Activated T-cell treated with anti-CD3 and anti-CD28 coated beads, Interleukin-2, amount 50 U/mL, for 4 hours (primary cell): Measurements from ENCODE around the gene NUMB. TPM values are rescaled to one million over a fixed set of nuclear protein-coding genes. Genes with fewer than 3 reads are reported as not detected.

ENCODE experiments used
- ATAC-seq, 2 donors: fragments of 200-7000 bp; cut with Tn5 transposase; one replicate each; pipeline ENCODE4 v1.10.0; 2021
- DNase-seq: peaks from one replicate; pipeline ENCODE4 v3.0.0-alpha.2; 2020
- H3K27me3 Mint-ChIP-seq: one replicate; pipeline ENCODE4 v1.8.0; 2021; ENCODE audit warnings: low read depth, mixed read lengths
- H3K36me3 Mint-ChIP-seq: one replicate; pipeline ENCODE4 v1.8.0; 2022; ENCODE audit warnings: mixed read lengths; ENCODE audit not compliant: insufficient read depth
- H3K4me1 Mint-ChIP-seq: one replicate; pipeline ENCODE4 v1.8.0; 2021; ENCODE audit warnings: low read depth, mixed read lengths
- H3K4me3 Mint-ChIP-seq: one replicate; pipeline ENCODE4 v1.8.0; 2021; ENCODE audit warnings: mild to moderate bottlenecking, moderate library complexity, mixed read lengths
- H3K9me3 Mint-ChIP-seq: one replicate; pipeline ENCODE4 v1.8.0; 2021; ENCODE audit warnings: mixed read lengths
- total RNA-seq, 3 donors: library from RNA; stranded (reverse); gene quantifications; one replicate each; pipeline ENCODE4 v1.2.1, GENCODE V29; 2021

The NUMB gene
- 10 to 100 TPM; 32.6 to 42.8 (median 36.5) TPM for total RNA-seq

- peaks cover 36% of the 10 kb centered on the region for H3K4me1 Mint-ChIP-seq
- H3K27me3 Mint-ChIP-seq, result no peaks in the 10 kb centered on the region
- DNase-seq (peak; percentile 94), ATAC-seq (peak; percentile 96 to 98)
- no peaks in the 10 kb centered on the region for H3K9me3 Mint-ChIP-seq
- no peaks in the 10 kb centered on the region for H3K36me3 Mint-ChIP-seq
- H3K4me3 Mint-ChIP-seq, result peak within 1 kb of the TSS; percentile 98
These were observed at the start of gene NUMB for GRCh38 chr14:73458183-73458976. Gene NUMB, minus strand, starts transcription at chr14:73458546. Its CDS starts 102,795 bp downstream, at chr14:73355751.

DNA sequence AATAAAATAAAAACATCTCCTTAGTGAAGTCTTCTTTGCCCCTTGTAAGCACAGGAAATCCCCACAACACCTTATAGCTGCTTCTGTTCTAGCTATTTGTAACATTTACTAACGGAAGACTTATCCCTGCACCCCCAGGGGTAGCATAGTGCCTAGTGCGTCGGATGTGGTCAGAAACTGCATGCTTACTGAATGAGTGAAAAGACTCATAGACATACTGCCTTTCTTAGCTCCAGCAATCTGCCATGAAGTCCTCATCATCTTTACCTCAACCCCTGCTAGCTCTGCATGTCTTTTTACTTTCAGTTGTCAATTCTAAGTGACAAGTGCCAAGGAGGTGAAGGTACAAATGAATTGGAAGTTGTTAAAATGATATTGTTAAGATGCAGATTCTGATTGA, 45.3 kb upstream of the NUMB start:
- no peak overlapping the region for H3K4me3 Mint-ChIP-seq
- peaks cover 2% of the 10 kb centered on the region for H3K4me1 Mint-ChIP-seq
- no peaks in the 10 kb centered on the region for H3K9me3 Mint-ChIP-seq
- H3K36me3 Mint-ChIP-seq, result peaks cover 14% of the 10 kb centered on the region
- no peak for ATAC-seq
- DNase-seq, result no peak
- no peaks in the 10 kb centered on the region for H3K27me3 Mint-ChIP-seq

DNA sequence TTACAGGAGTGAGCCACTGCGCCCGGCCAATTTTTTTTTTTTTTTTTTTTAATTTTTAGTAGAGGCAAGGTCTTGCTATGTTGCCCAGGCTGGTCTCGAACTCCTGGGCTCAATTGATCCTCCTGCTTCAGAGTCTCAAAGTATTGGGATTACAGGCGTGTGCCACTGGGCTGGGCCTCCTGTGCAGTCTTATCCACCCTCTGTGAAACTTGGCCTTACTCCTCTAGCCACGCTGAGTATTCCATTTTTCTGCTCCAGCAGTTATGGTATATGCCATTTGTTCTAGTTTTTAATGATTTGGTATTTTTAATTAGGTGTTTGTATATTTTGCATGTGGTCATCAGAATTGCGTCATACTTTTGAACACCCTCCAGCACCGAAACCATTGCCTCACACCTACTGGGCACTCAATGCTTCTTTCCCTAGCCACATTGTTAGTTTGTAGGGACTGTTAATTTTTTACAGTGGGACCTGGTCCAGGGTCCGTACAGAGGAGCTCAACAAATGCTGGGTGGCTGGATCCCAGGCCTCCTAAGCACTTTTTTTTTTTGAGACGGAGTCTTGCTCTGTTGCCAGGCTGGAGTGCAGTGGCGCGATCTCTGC, 43.8 kb upstream of the NUMB start:
- H3K36me3 Mint-ChIP-seq, result peaks cover 14% of the 10 kb centered on the region
- H3K4me1 Mint-ChIP-seq, result peaks cover 2% of the 10 kb centered on the region
- no peak for DNase-seq
- no peaks in the 10 kb centered on the region for H3K9me3 Mint-ChIP-seq
- no peak overlapping the region for H3K4me3 Mint-ChIP-seq
- no peak for ATAC-seq
- H3K27me3 Mint-ChIP-seq, result no peaks in the 10 kb centered on the region

GRCh38 chr14:73500360-73500759, 42.0 kb upstream of the NUMB start:
- ATAC-seq (no peak), DNase-seq (no peak)
- Mint-ChIP-seq H3K4me3 (no peak overlapping the region), H3K36me3 (peaks cover 17% of the 10 kb centered on the region), H3K4me1 (peaks cover 11% of the 10 kb centered on the region), H3K9me3 (no peaks in the 10 kb centered on the region), H3K27me3 (no peaks in the 10 kb centered on the region)

GRCh38 chr14:73494593-73494992, 36.2 kb upstream of the NUMB start:
- peaks cover 23% of the 10 kb centered on the region for H3K36me3 Mint-ChIP-seq
- H3K27me3 Mint-ChIP-seq, result no peaks in the 10 kb centered on the region
- ATAC-seq, result no peak
- H3K9me3 Mint-ChIP-seq, result no peaks in the 10 kb centered on the region
- DNase-seq, result no peak
- no peak overlapping the region for H3K4me3 Mint-ChIP-seq
- H3K4me1 Mint-ChIP-seq, result peaks cover 43% of the 10 kb centered on the region

GRCh38 chr14:73492670-73493069, 34.3 kb upstream of the NUMB start:
- Mint-ChIP-seq H3K36me3 (peaks cover 18% of the 10 kb centered on the region), H3K27me3 (no peaks in the 10 kb centered on the region), H3K9me3 (no peaks in the 10 kb centered on the region), H3K4me1 (peaks cover 44% of the 10 kb centered on the region), H3K4me3 (peak overlapping the region; percentile 89)
- no peak for ATAC-seq
- no peak for DNase-seq

GRCh38 chr14:73492043-73492552, 33.8 kb upstream of the NUMB start:
- no peaks in the 10 kb centered on the region for H3K27me3 Mint-ChIP-seq
- ATAC-seq, result no peak
- no peaks in the 10 kb centered on the region for H3K9me3 Mint-ChIP-seq
- peaks cover 18% of the 10 kb centered on the region for H3K36me3 Mint-ChIP-seq
- peaks cover 44% of the 10 kb centered on the region for H3K4me1 Mint-ChIP-seq
- H3K4me3 Mint-ChIP-seq, result peak overlapping the region; percentile 89
- DNase-seq, result no peak

GRCh38 chr14:73491256-73492042, 33.1 kb upstream of the NUMB start:
- Mint-ChIP-seq H3K36me3 (peaks cover 18% of the 10 kb centered on the region), H3K9me3 (no peaks in the 10 kb centered on the region), H3K4me1 (peaks cover 44% of the 10 kb centered on the region), H3K4me3 (peak overlapping the region; percentile 89), H3K27me3 (no peaks in the 10 kb centered on the region)
- DNase-seq (peak; percentile 61), ATAC-seq (peak; percentile 88 to 89)

DNA sequence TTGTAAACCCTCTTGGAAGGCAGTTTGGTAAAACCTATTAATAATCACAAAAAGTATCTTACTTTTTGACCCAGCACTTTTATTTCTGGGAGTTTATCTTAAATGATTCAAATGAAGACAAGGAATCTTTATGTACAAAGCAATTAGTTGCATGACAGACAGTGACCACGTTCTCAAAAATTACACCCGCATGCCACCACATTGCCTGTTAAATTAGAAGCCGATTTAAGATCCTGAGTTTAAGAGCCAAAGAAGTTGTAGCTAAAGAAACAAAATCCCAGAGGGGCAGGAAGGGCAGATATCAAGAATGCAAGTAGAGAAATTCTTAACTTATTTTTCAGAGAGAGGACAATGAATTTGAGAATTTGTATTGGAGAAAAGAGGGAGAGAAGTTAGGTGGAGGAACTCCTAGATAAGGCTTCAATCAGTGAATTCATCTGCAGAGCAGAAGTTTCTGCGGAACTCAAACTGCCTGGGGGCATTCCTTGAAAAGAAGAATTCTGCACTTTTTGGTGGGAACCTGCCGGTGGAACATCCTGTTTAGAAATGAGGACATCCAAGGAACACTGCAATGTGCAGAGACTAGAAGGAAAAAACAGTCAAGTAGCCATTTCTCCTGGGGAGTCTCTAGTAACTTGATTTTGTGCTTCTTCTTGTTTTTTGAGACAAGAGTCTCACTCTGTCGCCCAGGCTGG, 31.3 kb upstream of the NUMB start:
- no peak for ATAC-seq
- Mint-ChIP-seq H3K4me1 (peaks cover 30% of the 10 kb centered on the region), H3K27me3 (no peaks in the 10 kb centered on the region), H3K36me3 (peaks cover 9% of the 10 kb centered on the region), H3K9me3 (no peaks in the 10 kb centered on the region), H3K4me3 (peak overlapping the region; percentile 61)
- no peak for DNase-seq

- Mint-ChIP-seq H3K27me3 (no peaks in the 10 kb centered on the region), H3K4me1 (no peaks in the 10 kb centered on the region), H3K4me3 (no peak overlapping the region), H3K9me3 (no peaks in the 10 kb centered on the region), H3K36me3 (no peaks in the 10 kb centered on the region)
- no peak for DNase-seq
- ATAC-seq, result no peak
These were observed 20.3 kb upstream of the NUMB start for GRCh38 chr14:73478684-73479083.

- ATAC-seq, result peak in 1 of 2 donors; percentile 62
- no peaks in the 10 kb centered on the region for H3K4me1 Mint-ChIP-seq
- no peaks in the 10 kb centered on the region for H3K9me3 Mint-ChIP-seq
- DNase-seq, result no peak
- H3K4me3 Mint-ChIP-seq, result no peak overlapping the region
- no peaks in the 10 kb centered on the region for H3K27me3 Mint-ChIP-seq
- no peaks in the 10 kb centered on the region for H3K36me3 Mint-ChIP-seq
These were observed 19.4 kb upstream of the NUMB start for GRCh38 chr14:73477618-73478266.

DNA sequence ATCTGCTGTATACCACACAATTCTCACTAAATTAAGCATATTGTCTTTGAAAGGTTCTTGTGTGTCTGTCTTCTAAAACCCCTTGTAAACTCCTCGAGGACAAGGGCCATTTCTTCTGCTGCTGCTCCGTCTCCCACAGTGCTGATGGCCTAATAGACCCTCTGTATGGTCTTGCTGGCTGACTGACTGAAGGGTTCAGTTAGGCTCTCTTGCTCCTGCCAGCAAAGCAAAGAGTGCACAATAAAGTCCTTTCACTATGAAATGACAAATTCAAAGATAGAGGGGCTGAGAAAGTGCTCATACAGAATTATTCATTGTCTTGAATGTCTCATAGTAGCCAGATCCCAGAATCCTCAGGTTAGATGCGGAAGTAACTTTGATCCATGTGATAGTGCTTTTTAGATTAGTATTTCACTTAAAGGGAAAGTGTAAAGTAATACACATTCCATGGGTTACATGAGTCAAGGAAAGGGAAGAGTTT, 18.1 kb upstream of the NUMB start:
- Mint-ChIP-seq H3K27me3 (no peaks in the 10 kb centered on the region), H3K9me3 (no peaks in the 10 kb centered on the region), H3K36me3 (no peaks in the 10 kb centered on the region), H3K4me3 (no peak overlapping the region), H3K4me1 (no peaks in the 10 kb centered on the region)
- DNase-seq (no peak), ATAC-seq (no peak)

GRCh38 chr14:73474952-73475351, 16.6 kb upstream of the NUMB start:
- no peaks in the 10 kb centered on the region for H3K4me1 Mint-ChIP-seq
- no peaks in the 10 kb centered on the region for H3K36me3 Mint-ChIP-seq
- no peaks in the 10 kb centered on the region for H3K9me3 Mint-ChIP-seq
- ATAC-seq, result no peak
- no peak for DNase-seq
- no peaks in the 10 kb centered on the region for H3K27me3 Mint-ChIP-seq
- no peak overlapping the region for H3K4me3 Mint-ChIP-seq
